ENCODE data around the gene SH3BGR.

DNA sequence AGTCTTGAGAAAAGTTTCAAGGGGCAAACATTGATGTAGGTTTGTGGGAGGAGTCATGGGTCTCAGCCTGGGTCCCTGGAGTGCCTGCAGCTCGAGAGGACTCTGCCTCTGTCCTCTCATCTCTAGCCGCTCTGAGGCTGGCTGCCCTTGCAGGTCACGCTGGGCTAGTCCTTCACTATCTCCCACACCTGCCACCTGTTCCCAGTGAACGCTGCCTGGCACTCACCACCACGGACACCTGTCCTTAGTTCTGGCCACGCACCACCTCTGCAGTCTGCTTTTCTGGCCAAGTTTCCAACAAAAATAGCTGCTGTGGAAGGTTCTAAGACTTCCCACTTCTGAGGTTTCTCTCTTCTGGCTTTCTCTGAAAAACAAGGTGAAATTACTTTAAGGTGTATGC, 52.5 kb downstream of the SH3BGR start:
- TF ChIP-seq PATZ1 (CRISPR knock-in tag; IDR thresholded peaks at IDR 0.05; ENCODE audit: borderline replicate concordance) (no peak), TSHZ2 (CRISPR knock-in tag; IDR thresholded peaks at IDR 0.05) (no peak), CSDC2 (CRISPR knock-in tag; IDR thresholded peaks at IDR 0.05) (no peak), SNAI2 (CRISPR knock-in tag; IDR thresholded peaks at IDR 0.05) (no peak)
